ENCODE data around the gene TMEM42.

Gene TMEM42

DNA sequence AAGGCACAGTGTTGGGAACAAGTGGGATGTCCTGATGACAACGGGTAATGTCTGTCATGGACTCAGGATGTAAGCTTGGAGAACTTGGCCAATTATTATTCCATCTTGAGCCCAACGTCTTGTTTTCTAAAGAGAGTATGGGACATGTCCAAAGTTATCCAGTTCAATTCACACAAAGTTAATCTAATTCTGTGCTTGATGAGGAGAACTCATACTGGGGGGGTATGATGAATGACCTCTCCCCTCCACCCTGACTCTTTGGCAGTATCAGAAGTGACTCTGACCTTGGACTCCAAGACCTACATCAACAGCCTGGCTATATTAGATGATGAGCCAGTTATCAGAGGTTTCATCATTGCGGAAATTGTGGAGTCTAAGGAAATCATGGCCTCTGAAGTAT, 49.0 kb downstream of the TMEM42 start:
- peaks cover 2% of the 10 kb centered on the region for H3K9me3 Mint-ChIP-seq
- no peak overlapping the region for H3K27ac Mint-ChIP-seq
- H3K27me3 Mint-ChIP-seq: peaks cover 38% of the 10 kb centered on the region
- DNase-seq: no peak
- H3K4me1 Mint-ChIP-seq (ENCODE audit: low read depth): no peaks in the 10 kb centered on the region
- no peak overlapping the region for H3K4me3 Mint-ChIP-seq
- H3K36me3 Mint-ChIP-seq (ENCODE audit: low read depth): no peaks in the 10 kb centered on the region

- DNase-seq: peak; percentile 75
- Mint-ChIP-seq H3K4me1 (ENCODE audit: low read depth) (no peaks in the 10 kb centered on the region), H3K36me3 (ENCODE audit: low read depth) (peaks cover 11% of the 10 kb centered on the region), H3K27ac (no peak overlapping the region), H3K27me3 (peaks cover 26% of the 10 kb centered on the region), H3K9me3 (peaks cover under 1% of the 10 kb centered on the region), H3K4me3 (no peak overlapping the region)
Measured at GRCh38 chr3:44913868-44914468, 52.3 kb downstream of the TMEM42 start.

DNA sequence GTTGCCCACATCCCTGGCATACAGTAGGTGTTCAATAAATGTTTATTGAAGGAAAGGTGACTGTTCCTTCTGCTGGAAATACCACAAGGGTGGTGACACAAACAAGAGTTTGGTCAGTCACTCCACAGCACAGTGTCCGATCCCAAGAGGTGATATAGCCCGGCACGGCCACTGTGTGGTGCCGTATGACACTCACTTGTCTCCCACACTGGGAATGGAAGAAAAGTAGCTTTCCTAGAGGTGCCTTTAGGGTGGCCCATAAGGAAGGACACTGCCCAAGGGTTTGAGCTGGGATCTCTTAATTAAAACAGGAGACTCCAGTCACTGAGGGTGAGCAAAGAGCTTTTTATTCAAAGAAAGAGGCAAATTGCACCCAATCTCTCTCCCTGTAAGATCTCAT, 53.2 kb downstream of the TMEM42 start:
- H3K36me3 Mint-ChIP-seq (ENCODE audit: low read depth): peaks cover 13% of the 10 kb centered on the region
- H3K27me3 Mint-ChIP-seq: peaks cover 17% of the 10 kb centered on the region
- no peaks in the 10 kb centered on the region for H3K9me3 Mint-ChIP-seq
- no peak for DNase-seq
- no peaks in the 10 kb centered on the region for H3K4me1 Mint-ChIP-seq (ENCODE audit: low read depth)
- H3K4me3 Mint-ChIP-seq: no peak overlapping the region
- no peak overlapping the region for H3K27ac Mint-ChIP-seq
